Nephron (organoid): ENCODE data around the gene CLEC4A.
"Not testable (repeated sequence)": the region's sequence is repeated elsewhere in the genome, so short reads cannot be mapped to it uniquely, and the experiment has no call there.

ENCODE experiments used
- H3K27ac Mint-ChIP-seq, 3 experiments: 2 replicates each; pipeline ENCODE4 v1.8.0; 2020; ENCODE audit warnings: mixed read lengths in 3 of 3, mild to moderate bottlenecking in 2 of 3, moderate library complexity in 1 of 3
- H3K27me3 Mint-ChIP-seq: 2 replicates; pipeline ENCODE4 v1.8.0; 2021; ENCODE audit warnings: low read depth, mild to moderate bottlenecking, moderate library complexity, mixed read lengths
- H3K36me3 Mint-ChIP-seq: 2 replicates; pipeline ENCODE4 v1.8.0; 2020; ENCODE audit warnings: low read depth, mixed read lengths
- H3K4me1 Mint-ChIP-seq: 2 replicates; pipeline ENCODE4 v1.8.0; 2020; ENCODE audit warnings: mixed read lengths
- H3K4me3 Mint-ChIP-seq, 3 experiments: 2 replicates each; pipeline ENCODE4 v1.8.0; 2020; ENCODE audit warnings: mild to moderate bottlenecking in 3 of 3, mixed read lengths in 3 of 3, moderate library complexity in 2 of 3
- H3K9me3 Mint-ChIP-seq: 2 replicates; pipeline ENCODE4 v1.8.0; 2020; ENCODE audit warnings: mixed read lengths
- CTCF ChIP-seq, 3 experiments: fragments of 200-600 bp; sonication (generic); IDR thresholded peaks; one replicate each; pipeline ENCODE4 v1.5.0; 2021; ENCODE audit warnings: antibody characterized with exemption in 3 of 3; ENCODE audit not compliant: unreplicated experiment in 3 of 3

CLEC4A gene

GRCh38 chr12:8080120-8080519 lies 43.3 kb upstream of the CLEC4A start:
- Mint-ChIP-seq H3K4me3 (peak overlapping the region; percentile 64 to 73 (median 72)), H3K4me1 (peaks cover 22% of the 10 kb centered on the region), H3K27me3 (no peaks in the 10 kb centered on the region), H3K36me3 (peaks cover under 1% of the 10 kb centered on the region), H3K27ac (peak overlapping the region; percentile 3 to 67 (median 66)), H3K9me3 (no peaks in the 10 kb centered on the region)
- TF ChIP-seq CTCF (IDR thresholded peaks at IDR 0.05; ENCODE audit: unreplicated experiment in 3 of 3), result no peak

GRCh38 chr12:8081251-8081920 lies 42.0 kb upstream of the CLEC4A start:
- H3K4me3 Mint-ChIP-seq, result peak overlapping the region; percentile 99 to 100 (median 99)
- H3K27ac Mint-ChIP-seq, result peak overlapping the region; percentile 84 to 98 (median 95)
- no peaks in the 10 kb centered on the region for H3K9me3 Mint-ChIP-seq
- no peak for TF ChIP-seq CTCF (IDR thresholded peaks at IDR 0.05; ENCODE audit: unreplicated experiment in 3 of 3)
- H3K36me3 Mint-ChIP-seq, result peaks cover 4% of the 10 kb centered on the region
- H3K4me1 Mint-ChIP-seq, result peaks cover 26% of the 10 kb centered on the region
- H3K27me3 Mint-ChIP-seq, result no peaks in the 10 kb centered on the region

GRCh38 chr12:8082808-8083100 lies 40.7 kb upstream of the CLEC4A start:
- no peaks in the 10 kb centered on the region for H3K27me3 Mint-ChIP-seq
- peaks cover 4% of the 10 kb centered on the region for H3K36me3 Mint-ChIP-seq
- peak overlapping the region; percentile 84 to 98 (median 95) for H3K27ac Mint-ChIP-seq
- TF ChIP-seq CTCF (IDR thresholded peaks at IDR 0.05; ENCODE audit: unreplicated experiment in 3 of 3), result no peak
- H3K9me3 Mint-ChIP-seq, result no peaks in the 10 kb centered on the region
- H3K4me3 Mint-ChIP-seq, result peak overlapping the region; percentile 99 to 100 (median 99)
- peaks cover 30% of the 10 kb centered on the region for H3K4me1 Mint-ChIP-seq

- peak overlapping the region; percentile 75 to 99 (median 79) for H3K4me3 Mint-ChIP-seq
- peaks cover 38% of the 10 kb centered on the region for H3K4me1 Mint-ChIP-seq
- H3K9me3 Mint-ChIP-seq, H3K36me3 Mint-ChIP-seq, H3K27me3 Mint-ChIP-seq: not testable (repeated sequence)
- peak overlapping the region in 2 of 3 experiments; percentile 52 to 77 for H3K27ac Mint-ChIP-seq
These were observed 39.1 kb upstream of the CLEC4A start for GRCh38 chr12:8084351-8084750.

GRCh38 chr12:8087666-8088065 lies 35.8 kb upstream of the CLEC4A start:
- no peak for TF ChIP-seq CTCF (IDR thresholded peaks at IDR 0.05; ENCODE audit: unreplicated experiment in 3 of 3)
- no peaks in the 10 kb centered on the region for H3K9me3 Mint-ChIP-seq
- H3K27ac Mint-ChIP-seq, result no peak overlapping the region
- H3K4me1 Mint-ChIP-seq, result peaks cover 32% of the 10 kb centered on the region
- no peak overlapping the region for H3K4me3 Mint-ChIP-seq
- no peaks in the 10 kb centered on the region for H3K27me3 Mint-ChIP-seq
- H3K36me3 Mint-ChIP-seq, result peaks cover 33% of the 10 kb centered on the region

GRCh38 chr12:8088574-8088973 lies 34.8 kb upstream of the CLEC4A start:
- H3K4me3 Mint-ChIP-seq, result no peak overlapping the region
- no peak overlapping the region for H3K27ac Mint-ChIP-seq
- no peak for TF ChIP-seq CTCF (IDR thresholded peaks at IDR 0.05; ENCODE audit: unreplicated experiment in 3 of 3)
- no peaks in the 10 kb centered on the region for H3K9me3 Mint-ChIP-seq
- H3K36me3 Mint-ChIP-seq, result peaks cover 41% of the 10 kb centered on the region
- no peaks in the 10 kb centered on the region for H3K27me3 Mint-ChIP-seq
- peaks cover 26% of the 10 kb centered on the region for H3K4me1 Mint-ChIP-seq

- peaks cover 47% of the 10 kb centered on the region for H3K36me3 Mint-ChIP-seq
- not testable (repeated sequence) for H3K27me3 Mint-ChIP-seq, H3K27ac Mint-ChIP-seq, H3K4me3 Mint-ChIP-seq, H3K9me3 Mint-ChIP-seq
- H3K4me1 Mint-ChIP-seq, result peaks cover 21% of the 10 kb centered on the region
These were observed 34.1 kb upstream of the CLEC4A start for GRCh38 chr12:8089277-8089676.
